Thoracic aorta (tissue), 2 donors: ENCODE data around the gene SNX14. TPM values are rescaled to one million over a fixed set of nuclear protein-coding genes. Genes with fewer than 3 reads are reported as not detected.

Experiments used
- ATAC-seq: fragments of 150-250 bp; one replicate; pipeline ENCODE4 v1.8.0; 2017; ENCODE audit warnings: low read depth; ENCODE audit not compliant: insufficient number of reproducible peaks, low FRiP score
- DNase-seq: peaks from one replicate; pipeline ENCODE4 v3.0.0-alpha.2; 2020; ENCODE audit warnings: low spot score
- H3K27ac ChIP-seq, 2 donors: fragments of 200-600 bp; sonication (generic); 1 replicate in 1 of 2; 2 replicates in 1 of 2; pipeline ENCODE4 v1.5.1; 2016; ENCODE audit warnings: mild to moderate bottlenecking in 2 of 2, moderate library complexity in 2 of 2
- H3K27me3 ChIP-seq: fragments of 200-600 bp; sonication (generic); replicated peaks from 2 replicates; pipeline ENCODE4 v1.6.0; 2016; ENCODE audit warnings: mild to moderate bottlenecking; ENCODE audit not compliant: insufficient read depth
- H3K36me3 ChIP-seq: fragments of 200-600 bp; sonication (generic); one replicate; pipeline ENCODE4 v1.5.1; 2016
- H3K4me1 ChIP-seq, 2 donors: fragments of 200-600 bp; sonication (generic); 1 replicate in 1 of 2; 2 replicates in 1 of 2; pipeline versions ENCODE4 v1.5.1 to v1.6.0; 2016; ENCODE audit warnings: low read depth in 2 of 2, mild to moderate bottlenecking in 1 of 2; ENCODE audit not compliant: control insufficient read depth in 1 of 2
- H3K4me3 ChIP-seq: fragments of 200-600 bp; sonication (generic); 2 replicates; pipeline ENCODE4 v1.5.1; 2016; ENCODE audit warnings: mild to moderate bottlenecking
- H3K9me3 ChIP-seq: fragments of 200-600 bp; sonication (generic); 2 replicates; pipeline ENCODE4 v1.5.1; 2016
- total RNA-seq, 2 donors: library from RNA; depleted of rRNA; stranded (reverse); fragments of >200 nt; gene quantifications; one replicate each; pipeline versions ENCODE4 v1.1.0 to v1.2.3, GENCODE V29; 2016
- TF ChIP-seq, protein P1 (sequence below): fragments of 200-600 bp; sonication (generic); IDR thresholded peaks from one replicate; pipeline ENCODE4 v1.5.1; 2019; ENCODE audit warnings: antibody characterized with exemption

The SNX14 gene
- total RNA-seq, 2 donors from 2014 or later: 66.5 to 131 TPM

DNA sequence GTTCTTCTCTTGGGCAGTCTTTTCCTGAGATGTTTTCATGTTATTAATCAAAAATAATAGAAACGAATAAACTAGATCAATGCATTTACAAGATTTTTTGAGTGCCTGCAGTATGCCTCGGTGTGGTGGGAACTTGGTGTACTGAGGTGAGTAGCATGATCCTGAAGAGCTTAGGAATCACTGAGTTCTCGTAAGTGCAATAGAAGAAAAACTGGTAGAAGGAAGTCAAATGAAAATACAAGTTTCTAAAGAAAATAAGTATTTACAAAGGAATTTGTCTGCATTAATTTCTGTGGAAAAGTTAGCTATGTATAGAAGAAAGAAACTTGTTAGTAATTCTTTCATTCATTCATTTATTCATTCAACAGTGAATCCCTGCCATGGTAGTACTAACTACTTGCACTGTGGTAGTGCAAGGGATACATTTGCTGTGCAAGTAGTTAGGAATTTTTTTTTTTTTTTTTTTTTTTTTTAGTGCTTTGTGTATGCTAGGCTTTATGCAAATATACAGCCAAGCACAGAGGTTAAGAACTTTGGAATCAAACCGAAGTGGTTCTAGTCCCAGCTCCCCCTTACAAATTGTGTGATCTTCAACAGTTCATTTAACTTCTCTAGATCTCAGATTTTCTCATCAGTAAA is 129.9 kb downstream of the SNX14 start:
- no peaks in the 10 kb centered on the region for H3K27me3 ChIP-seq
- H3K4me3 ChIP-seq: no peak overlapping the region
- TF ChIP-seq, protein P1, sequence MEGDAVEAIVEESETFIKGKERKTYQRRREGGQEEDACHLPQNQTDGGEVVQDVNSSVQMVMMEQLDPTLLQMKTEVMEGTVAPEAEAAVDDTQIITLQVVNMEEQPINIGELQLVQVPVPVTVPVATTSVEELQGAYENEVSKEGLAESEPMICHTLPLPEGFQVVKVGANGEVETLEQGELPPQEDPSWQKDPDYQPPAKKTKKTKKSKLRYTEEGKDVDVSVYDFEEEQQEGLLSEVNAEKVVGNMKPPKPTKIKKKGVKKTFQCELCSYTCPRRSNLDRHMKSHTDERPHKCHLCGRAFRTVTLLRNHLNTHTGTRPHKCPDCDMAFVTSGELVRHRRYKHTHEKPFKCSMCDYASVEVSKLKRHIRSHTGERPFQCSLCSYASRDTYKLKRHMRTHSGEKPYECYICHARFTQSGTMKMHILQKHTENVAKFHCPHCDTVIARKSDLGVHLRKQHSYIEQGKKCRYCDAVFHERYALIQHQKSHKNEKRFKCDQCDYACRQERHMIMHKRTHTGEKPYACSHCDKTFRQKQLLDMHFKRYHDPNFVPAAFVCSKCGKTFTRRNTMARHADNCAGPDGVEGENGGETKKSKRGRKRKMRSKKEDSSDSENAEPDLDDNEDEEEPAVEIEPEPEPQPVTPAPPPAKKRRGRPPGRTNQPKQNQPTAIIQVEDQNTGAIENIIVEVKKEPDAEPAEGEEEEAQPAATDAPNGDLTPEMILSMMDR: no peak
- H3K9me3 ChIP-seq: no peaks in the 10 kb centered on the region
- peak overlapping the region; percentile 87 to 88 for H3K27ac ChIP-seq
- DNase-seq (no peak), ATAC-seq (no peak)
- no peaks in the 10 kb centered on the region for H3K36me3 ChIP-seq
- H3K4me1 ChIP-seq: peaks cover 54 to 76% of the 10 kb centered on the region in 2 donors

GRCh38 chr6:85462673-85463072 is 131.0 kb downstream of the SNX14 start:
- Histone ChIP-seq H3K9me3 (no peaks in the 10 kb centered on the region), H3K4me3 (no peak overlapping the region), H3K27ac (peak overlapping the region in 1 of 2 donors; percentile 88), H3K4me1 (peaks cover 62 to 84% of the 10 kb centered on the region in 2 donors), H3K27me3 (no peaks in the 10 kb centered on the region), H3K36me3 (no peaks in the 10 kb centered on the region)
- TF ChIP-seq, protein P1: no peak
- no peak for DNase-seq
- no peak for ATAC-seq

DNA sequence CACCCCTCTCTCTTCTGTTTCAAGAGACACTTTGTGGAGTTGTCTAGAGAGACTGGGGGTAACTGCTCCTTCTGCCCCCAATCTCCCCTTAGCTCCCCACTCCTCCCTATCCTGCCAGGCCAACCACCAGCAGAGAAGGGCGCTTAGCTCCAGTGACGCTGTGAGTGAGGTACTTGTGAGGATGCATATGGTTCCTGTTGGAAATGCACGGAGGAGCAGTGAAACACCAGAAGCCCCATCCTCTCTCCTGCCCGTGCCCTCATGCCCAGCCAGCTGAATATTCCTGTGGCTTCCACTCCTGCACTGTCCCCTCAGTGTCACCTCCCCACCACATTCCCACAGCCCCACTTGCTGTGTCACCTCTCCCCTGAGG is 131.9 kb downstream of the SNX14 start:
- ATAC-seq (no peak), DNase-seq (no peak)
- H3K4me3 ChIP-seq: no peak overlapping the region
- no peaks in the 10 kb centered on the region for H3K9me3 ChIP-seq
- H3K27ac ChIP-seq: peak overlapping the region; percentile 63 to 88
- no peaks in the 10 kb centered on the region for H3K27me3 ChIP-seq
- TF ChIP-seq, protein P1: no peak
- peaks cover 62 to 91% of the 10 kb centered on the region in 2 donors for H3K4me1 ChIP-seq
- H3K36me3 ChIP-seq: no peaks in the 10 kb centered on the region

DNA sequence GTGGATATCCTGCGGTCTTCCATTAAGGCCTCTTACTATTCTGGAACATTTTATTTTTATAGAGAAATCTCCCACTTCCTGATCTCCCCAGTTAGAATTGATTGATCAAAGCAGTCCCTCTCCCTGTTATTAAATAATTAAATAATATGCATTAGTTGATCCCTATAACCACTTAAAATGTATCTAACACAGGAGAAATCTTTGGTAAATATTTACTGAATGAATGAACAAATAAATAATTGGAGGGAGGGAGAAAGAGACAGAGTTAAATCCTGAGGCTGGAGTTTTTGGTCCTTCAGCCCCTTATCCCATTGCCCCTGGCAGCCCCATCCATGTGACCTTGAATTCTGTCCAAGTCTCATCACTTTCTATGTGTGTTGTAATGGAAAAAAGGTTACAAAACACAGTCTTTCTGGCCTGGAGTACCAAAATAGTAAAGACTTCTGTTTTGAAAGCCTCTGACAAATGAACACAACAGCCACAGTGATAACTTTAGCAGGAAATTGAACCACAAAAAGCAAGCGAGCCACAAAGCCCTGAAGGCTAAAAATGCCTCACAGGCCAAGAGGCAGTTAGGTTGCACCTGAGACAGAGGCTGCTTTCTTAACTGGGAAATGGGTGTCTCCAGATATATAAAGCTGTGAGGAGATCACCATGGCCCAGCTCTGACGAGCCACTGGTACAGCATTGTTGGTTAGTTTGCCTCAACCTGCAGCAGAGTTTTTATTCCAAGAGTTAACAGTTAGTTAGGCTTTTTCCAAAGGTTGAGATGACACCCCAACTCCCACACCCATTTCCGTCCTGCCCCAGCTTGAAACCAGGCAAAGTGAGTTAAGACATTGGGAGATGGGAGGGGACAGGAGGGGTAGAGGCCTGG is 132.5 kb downstream of the SNX14 start:
- Histone ChIP-seq H3K4me3 (no peak overlapping the region), H3K9me3 (no peaks in the 10 kb centered on the region), H3K4me1 (peaks cover 62 to 91% of the 10 kb centered on the region in 2 donors), H3K27ac (peak overlapping the region; percentile 63 to 88), H3K36me3 (no peaks in the 10 kb centered on the region), H3K27me3 (no peaks in the 10 kb centered on the region)
- no peak for ATAC-seq
- TF ChIP-seq, protein P1: no peak
- DNase-seq: no peak

DNA sequence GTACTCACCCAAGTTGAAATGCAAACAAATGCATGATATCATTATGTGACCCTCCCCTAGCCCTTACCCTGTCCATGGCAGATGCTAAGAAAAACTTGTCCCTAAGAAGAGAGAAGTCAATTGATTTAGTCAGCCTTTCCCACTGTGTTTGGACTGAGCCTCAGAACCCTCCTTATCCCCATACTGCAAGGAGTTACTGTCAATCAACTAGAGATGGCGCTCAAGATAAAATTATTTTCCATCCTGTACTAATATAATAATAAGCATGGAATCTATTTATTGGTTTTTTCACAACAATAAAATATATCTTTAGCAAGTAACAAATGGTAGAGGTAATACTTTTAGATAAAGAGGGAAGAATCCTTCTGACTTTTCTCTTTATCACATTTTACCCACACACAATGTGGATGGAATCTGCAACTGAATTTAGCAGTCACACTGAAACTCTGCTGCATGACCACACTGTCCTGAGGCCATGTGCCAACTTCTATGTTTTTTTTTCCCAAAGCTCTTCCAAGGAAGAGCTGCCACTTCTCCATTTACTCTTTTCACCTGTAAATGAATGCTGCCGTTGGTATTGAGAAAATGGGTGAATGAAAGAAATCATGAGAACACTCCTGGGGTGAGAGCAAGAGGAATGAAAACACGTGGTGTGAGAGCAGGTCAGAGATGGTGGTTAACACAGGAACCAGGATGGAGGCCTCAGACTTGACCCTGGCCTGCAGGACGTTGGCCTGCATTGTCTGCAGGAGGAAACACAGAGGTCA is 133.3 kb downstream of the SNX14 start:
- TF ChIP-seq, protein P1: no peak

More for the DNA sequence above, 133.3 kb downstream of the SNX14 start:
- Histone ChIP-seq H3K4me1 (peaks cover 59 to 83% of the 10 kb centered on the region in 2 donors), H3K36me3 (no peaks in the 10 kb centered on the region), H3K27me3 (no peaks in the 10 kb centered on the region), H3K27ac (peak overlapping the region; percentile 63 to 88), H3K4me3 (no peak overlapping the region), H3K9me3 (no peaks in the 10 kb centered on the region)
- DNase-seq: no peak
- ATAC-seq: no peak
